T-helper 1 cell treated with Interleukin-12 subunit alpha and Interleukin-12 subunit beta and Interleukin-4 antibody, amounts not matched to agents 30 μg/mL and 1 μg/mL, for 36 hours (primary cell): ENCODE data around the gene HIGD2A.

Source experiments
- H3K27ac Mint-ChIP-seq: one replicate; pipeline ENCODE4 v1.8.0; 2021; ENCODE audit warnings: mild to moderate bottlenecking, mixed read lengths
- H3K27me3 Mint-ChIP-seq: one replicate; pipeline ENCODE4 v1.8.0; 2021; ENCODE audit warnings: low read depth, mixed read lengths
- H3K36me3 Mint-ChIP-seq: one replicate; pipeline ENCODE4 v1.8.0; 2021; ENCODE audit warnings: low read depth, mixed read lengths
- H3K4me1 Mint-ChIP-seq: one replicate; pipeline ENCODE4 v1.8.0; 2021; ENCODE audit warnings: low read depth, mixed read lengths
- H3K4me3 Mint-ChIP-seq: one replicate; pipeline ENCODE4 v1.8.0; 2021; ENCODE audit warnings: mild to moderate bottlenecking, moderate library complexity, mixed read lengths
- H3K9me3 Mint-ChIP-seq: one replicate; pipeline ENCODE4 v1.8.0; 2021; ENCODE audit warnings: mixed read lengths

The HIGD2A gene, protein sequence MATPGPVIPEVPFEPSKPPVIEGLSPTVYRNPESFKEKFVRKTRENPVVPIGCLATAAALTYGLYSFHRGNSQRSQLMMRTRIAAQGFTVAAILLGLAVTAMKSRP

DNA sequence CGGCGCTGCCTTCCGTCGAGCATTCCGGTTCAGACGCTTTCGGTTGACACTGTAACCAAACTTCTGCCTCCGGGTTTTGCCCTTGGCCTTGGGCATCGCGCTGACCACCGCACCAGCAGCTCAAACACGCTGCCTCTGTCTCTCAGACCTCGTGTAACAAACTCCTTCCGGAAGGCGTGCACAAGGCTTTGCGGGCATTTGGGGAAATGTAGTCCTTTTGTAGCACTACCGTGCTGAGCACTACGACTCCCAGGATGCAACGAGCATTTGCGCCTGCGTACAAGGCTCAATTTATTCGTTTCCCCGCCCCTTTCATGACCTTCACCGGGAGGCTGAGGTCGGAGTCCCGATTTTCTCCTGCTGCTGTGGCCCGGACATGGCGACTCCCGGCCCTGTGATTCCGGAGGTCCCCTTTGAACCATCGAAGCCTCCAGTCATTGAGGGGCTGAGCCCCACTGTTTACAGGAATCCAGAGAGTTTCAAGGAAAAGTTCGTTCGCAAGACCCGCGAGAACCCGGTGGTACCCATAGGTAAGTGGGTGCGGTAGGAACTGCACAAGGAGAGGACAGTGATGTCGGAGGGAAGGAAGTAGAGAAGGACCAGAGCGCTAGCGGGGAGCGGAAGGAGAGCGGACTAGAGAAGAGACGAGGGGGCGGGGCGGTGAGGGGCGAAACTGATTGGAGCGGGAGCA, at the start of gene HIGD2A, which contains the start of gene NOP16:
Gene HIGD2A (plus strand): TSS at position 308 of the 691 bp plus-strand sequence. CDS start 69 bp downstream, at position 377.
Gene NOP16 (minus strand): TSS at position 155 of the 691 bp plus-strand sequence. CDS start 59 bp downstream, at position 96.
- Mint-ChIP-seq H3K27me3 (no peaks in the 10 kb centered on the region), H3K9me3 (no peaks in the 10 kb centered on the region), H3K36me3 (peaks cover 33% of the 10 kb centered on the region), H3K4me1 (peaks cover 22% of the 10 kb centered on the region), H3K27ac (peak within 1 kb of the TSS; percentile 100), H3K4me3 (peak within 1 kb of the TSS; percentile 98)

DNA sequence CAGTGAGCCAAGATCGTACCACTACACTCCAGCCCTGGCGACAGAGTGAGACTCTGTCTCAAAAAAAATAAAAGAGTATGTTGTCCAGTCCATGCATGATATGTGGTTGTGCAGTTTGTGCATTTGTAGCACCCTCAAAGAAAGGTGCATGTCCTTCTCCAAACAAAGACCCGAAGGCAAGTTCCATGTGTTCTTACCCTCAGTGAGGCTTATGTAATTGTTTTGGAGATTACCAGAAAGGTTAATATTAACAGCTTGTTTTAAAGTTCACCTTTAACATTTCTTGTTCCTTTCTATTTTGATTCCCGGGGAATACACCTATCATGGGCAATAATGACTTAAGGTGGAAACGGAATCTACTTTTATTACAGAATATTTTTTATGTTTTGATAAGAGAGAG, 49.2 kb upstream of the HIGD2A start:
- H3K9me3 Mint-ChIP-seq = no peaks in the 10 kb centered on the region
- no peak overlapping the region for H3K27ac Mint-ChIP-seq
- no peak overlapping the region for H3K4me3 Mint-ChIP-seq
- no peaks in the 10 kb centered on the region for H3K4me1 Mint-ChIP-seq
- H3K36me3 Mint-ChIP-seq = peaks cover 25% of the 10 kb centered on the region
- H3K27me3 Mint-ChIP-seq = no peaks in the 10 kb centered on the region

DNA sequence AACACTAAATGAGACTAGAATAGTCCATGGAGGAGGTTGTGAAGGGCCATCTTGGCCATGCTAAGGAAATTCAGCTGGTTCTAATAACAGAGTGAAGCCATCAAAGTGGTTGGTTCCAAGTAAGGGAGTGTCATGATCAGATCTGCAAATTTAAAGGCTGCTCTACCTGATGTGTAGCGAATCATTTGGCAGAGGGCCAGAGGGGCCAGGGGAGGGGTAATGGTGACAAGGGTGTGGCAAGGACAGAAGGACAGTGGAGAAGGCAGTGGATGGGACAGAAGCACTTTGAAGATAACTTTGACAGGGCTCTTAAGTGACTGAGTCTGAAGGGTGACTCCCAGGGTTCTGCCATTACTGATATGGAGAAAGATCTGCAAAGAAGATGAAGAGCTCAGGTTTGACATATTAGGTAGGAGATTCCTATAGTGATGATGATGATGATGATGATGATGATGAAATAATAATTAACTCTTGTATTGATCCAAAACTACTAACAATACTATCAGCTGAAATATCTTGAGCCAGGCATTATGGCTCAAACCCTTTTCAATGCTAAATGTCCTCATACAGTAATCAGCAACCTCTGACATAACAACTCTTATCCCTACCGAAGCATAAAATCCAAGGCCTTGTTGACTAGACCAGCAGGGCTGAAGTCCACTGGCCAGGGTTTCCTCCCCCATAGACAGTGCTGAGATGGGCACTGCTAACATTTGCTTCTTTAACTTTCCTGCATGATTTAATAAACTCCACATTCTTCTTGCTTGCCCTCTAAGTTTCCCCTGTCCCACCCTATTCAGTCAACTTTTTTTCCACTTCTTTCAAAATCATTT, 47.0 kb upstream of the HIGD2A start:
- no peak overlapping the region for H3K4me3 Mint-ChIP-seq
- H3K36me3 Mint-ChIP-seq = peaks cover 27% of the 10 kb centered on the region
- H3K4me1 Mint-ChIP-seq = no peaks in the 10 kb centered on the region
- H3K27ac Mint-ChIP-seq = no peak overlapping the region
- no peaks in the 10 kb centered on the region for H3K9me3 Mint-ChIP-seq
- no peaks in the 10 kb centered on the region for H3K27me3 Mint-ChIP-seq

DNA sequence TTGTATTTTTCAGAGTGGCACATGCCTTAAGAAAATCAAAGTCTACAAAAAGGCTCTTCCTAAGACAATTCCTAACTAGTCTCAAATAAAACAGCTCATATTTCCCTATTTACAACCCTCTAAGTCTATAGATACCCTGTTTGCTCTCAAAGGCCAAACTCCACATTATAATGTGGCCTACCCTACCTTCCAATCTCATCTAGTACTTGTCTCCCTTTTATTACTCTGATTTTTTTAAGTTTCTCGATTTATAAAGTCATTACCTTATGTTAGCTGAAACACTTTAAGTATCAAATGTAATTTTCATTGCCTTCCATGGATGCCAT, 46.4 kb upstream of the HIGD2A start:
- Mint-ChIP-seq H3K4me1 (no peaks in the 10 kb centered on the region), H3K4me3 (no peak overlapping the region), H3K27ac (no peak overlapping the region), H3K36me3 (peaks cover 23% of the 10 kb centered on the region), H3K27me3 (no peaks in the 10 kb centered on the region), H3K9me3 (no peaks in the 10 kb centered on the region)

DNA sequence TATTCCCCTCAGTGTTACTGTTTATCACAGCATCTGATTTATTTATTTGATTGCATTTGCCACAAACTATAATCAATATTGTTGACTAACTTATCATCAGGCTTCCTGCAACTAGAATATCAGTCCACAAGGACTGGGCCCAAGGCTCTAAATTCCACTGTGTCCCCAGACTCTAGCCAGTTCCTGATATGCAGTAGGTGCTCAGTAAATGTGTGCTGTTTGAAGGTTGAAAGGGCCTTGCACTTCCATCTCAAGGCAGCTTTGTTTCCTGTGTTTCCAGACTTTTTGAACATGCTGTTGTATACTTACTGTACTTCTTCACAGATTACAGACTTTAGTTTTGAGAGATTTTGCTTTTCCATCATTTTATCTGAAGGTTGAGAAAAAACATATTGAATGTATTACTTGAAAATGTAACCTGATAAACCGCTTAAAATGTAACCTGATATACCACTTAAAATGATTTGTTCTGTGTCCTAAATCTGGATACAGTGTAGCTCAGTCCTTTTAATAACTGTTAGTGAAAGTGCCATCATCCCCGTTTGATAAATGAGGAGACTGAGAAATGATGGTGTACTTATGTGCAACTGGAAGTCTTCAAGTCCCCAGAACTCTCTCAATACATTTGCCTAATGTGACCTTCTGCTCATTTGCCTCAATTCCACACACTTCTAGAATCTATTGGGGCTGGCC, 45.6 kb upstream of the HIGD2A start:
- H3K36me3 Mint-ChIP-seq = peaks cover 24% of the 10 kb centered on the region
- no peak overlapping the region for H3K27ac Mint-ChIP-seq
- no peaks in the 10 kb centered on the region for H3K4me1 Mint-ChIP-seq
- no peaks in the 10 kb centered on the region for H3K27me3 Mint-ChIP-seq
- H3K4me3 Mint-ChIP-seq = no peak overlapping the region
- no peaks in the 10 kb centered on the region for H3K9me3 Mint-ChIP-seq

DNA sequence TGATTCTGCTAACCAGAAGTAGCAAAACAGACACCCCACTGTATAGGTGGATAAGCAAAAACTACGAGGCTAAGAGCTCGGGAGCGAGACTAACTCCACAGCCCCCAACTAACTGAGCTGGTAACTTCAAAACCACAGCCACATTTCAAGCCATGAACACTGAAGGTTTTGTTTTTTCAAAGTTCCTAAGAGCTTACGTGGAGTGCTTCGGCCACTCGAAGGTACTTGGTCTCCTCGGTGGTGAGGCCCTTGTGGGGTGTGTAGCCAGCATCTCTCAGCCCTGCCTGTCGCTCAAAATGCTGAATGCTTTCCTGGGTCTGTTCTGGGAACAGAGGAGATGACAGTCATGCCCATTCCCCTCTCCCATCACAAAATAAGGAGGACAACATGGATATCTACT, 38.1 kb upstream of the HIGD2A start:
- no peaks in the 10 kb centered on the region for H3K27me3 Mint-ChIP-seq
- H3K27ac Mint-ChIP-seq = no peak overlapping the region
- H3K36me3 Mint-ChIP-seq = peaks cover 59% of the 10 kb centered on the region

DNA sequence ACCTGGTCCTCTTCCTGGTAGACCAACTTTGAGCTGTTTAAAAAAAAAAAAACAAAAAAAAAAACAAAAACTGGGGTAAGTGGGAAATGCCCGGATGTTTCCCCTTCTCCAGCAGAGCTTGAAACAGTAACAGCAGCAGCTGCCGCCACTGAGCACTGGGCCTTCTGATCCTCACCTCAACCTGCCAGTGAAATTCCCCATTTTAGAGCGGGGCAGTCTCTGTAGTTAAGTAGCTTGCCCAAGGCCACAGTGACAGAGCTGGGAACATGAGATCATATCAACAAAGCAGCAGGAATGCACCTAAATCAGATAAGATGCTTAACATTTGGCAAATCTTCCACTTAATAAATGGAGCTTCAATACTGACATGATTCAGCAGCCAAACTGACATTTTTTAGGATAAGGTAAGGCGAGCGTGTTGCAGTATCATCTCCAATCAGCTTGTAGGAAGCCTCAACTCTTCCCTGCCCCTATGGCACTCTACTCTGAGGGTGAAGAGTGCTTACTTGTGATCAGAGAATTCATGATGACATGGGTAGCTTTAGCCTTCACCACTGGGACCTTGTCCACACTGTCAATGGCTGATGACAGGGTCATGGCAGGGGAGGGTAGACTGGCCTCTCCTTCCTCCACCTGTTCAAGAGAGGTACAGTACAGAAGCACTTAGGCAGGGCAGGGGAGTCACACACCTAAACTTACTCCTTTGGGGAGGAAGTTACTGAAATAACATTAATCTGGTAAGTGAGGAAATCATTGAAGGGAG, 36.3 kb upstream of the HIGD2A start:
- no peak overlapping the region for H3K4me3 Mint-ChIP-seq
- H3K27ac Mint-ChIP-seq = peak overlapping the region; percentile 1
- peaks cover 6% of the 10 kb centered on the region for H3K4me1 Mint-ChIP-seq
- peaks cover 50% of the 10 kb centered on the region for H3K36me3 Mint-ChIP-seq
- no peaks in the 10 kb centered on the region for H3K27me3 Mint-ChIP-seq
- no peaks in the 10 kb centered on the region for H3K9me3 Mint-ChIP-seq

More for the DNA sequence above, 38.1 kb upstream of the HIGD2A start:
- Mint-ChIP-seq H3K4me3 (no peak overlapping the region), H3K9me3 (no peaks in the 10 kb centered on the region), H3K4me1 (peaks cover 5% of the 10 kb centered on the region)

DNA sequence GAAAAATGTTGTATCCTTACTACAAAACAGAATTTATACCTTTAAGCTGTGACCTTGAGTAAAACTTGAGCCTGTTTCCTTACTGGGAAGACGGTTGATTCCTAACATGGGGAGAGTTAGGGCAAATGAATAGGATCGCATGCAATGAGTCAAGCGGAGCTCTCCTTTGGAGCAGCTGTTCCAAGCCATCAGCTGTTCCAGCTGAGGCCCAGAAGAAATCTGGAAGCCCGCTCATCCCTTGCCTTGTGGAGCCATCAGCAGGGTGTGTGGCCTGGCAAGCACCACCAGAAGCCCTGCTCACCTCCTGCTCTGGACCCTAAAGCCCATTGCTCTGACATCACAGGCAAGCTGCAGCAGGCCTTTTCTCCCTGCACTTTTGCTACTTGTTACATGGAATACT, 35.0 kb upstream of the HIGD2A start:
- H3K27me3 Mint-ChIP-seq = no peaks in the 10 kb centered on the region
- H3K36me3 Mint-ChIP-seq = peaks cover 50% of the 10 kb centered on the region
- no peak overlapping the region for H3K27ac Mint-ChIP-seq
- no peak overlapping the region for H3K4me3 Mint-ChIP-seq
- no peaks in the 10 kb centered on the region for H3K9me3 Mint-ChIP-seq
- H3K4me1 Mint-ChIP-seq = peaks cover 15% of the 10 kb centered on the region

DNA sequence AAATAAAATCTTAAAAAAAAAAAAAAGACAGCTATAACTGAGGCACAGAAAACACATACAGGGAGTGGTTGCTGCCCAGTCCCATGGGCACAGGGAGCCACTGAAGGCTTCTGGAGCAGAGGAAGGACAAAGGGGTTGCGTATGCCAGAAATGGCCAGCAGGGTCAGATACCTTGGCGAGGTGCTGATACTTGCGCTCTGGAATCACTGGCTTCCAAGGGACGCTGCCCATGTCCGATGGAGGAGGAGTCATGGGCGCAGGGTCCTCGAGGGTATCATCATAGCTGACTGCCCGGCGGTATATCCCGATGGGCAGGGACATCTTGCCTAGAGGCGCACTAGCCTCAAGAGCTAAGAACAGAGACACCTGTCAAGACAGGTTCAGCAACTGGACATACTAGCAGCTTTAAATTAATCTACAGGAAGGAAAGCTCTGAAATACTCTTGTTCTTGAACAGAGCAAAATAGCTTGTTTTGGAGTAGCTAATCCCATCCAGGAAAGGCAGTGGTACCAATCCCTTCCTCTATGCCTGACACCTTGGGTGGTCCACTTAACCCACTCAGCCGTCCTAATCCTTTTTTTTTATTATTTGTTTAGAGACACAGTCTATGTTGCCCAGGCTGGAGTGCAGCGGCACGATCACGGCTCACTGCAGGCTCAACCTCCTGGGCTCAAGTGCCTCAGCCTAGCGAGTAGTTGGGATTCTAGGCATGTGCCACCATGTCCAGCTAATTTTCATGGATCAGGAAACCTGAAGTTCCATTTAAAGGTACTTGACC, 33.0 kb upstream of the HIGD2A start:
- no peak overlapping the region for H3K27ac Mint-ChIP-seq
- peaks cover 21% of the 10 kb centered on the region for H3K4me1 Mint-ChIP-seq
- H3K4me3 Mint-ChIP-seq = no peak overlapping the region
- H3K27me3 Mint-ChIP-seq = no peaks in the 10 kb centered on the region
- peaks cover 36% of the 10 kb centered on the region for H3K36me3 Mint-ChIP-seq
- no peaks in the 10 kb centered on the region for H3K9me3 Mint-ChIP-seq

DNA sequence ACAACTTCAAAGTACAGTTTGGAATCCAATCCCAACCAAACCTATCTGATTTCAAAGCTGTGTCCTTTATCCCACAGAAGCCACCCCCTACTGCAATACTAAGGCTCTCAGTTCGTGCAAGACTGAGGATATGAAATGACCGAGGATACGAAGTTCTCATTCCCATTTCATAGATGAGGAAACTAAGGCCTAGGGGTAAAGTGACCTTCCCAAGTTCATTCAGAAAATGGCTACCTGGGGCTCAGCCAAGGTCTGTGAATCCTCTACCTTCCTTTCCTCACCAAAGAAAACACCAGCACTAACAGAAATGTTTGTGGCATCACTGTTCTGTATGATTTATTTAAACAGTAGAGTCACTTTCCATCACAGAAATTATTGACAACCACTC, 32.4 kb upstream of the HIGD2A start:
- no peak overlapping the region for H3K27ac Mint-ChIP-seq
- no peaks in the 10 kb centered on the region for H3K9me3 Mint-ChIP-seq
- no peaks in the 10 kb centered on the region for H3K27me3 Mint-ChIP-seq
- H3K4me3 Mint-ChIP-seq = no peak overlapping the region
- H3K36me3 Mint-ChIP-seq = peaks cover 33% of the 10 kb centered on the region
- peaks cover 21% of the 10 kb centered on the region for H3K4me1 Mint-ChIP-seq

DNA sequence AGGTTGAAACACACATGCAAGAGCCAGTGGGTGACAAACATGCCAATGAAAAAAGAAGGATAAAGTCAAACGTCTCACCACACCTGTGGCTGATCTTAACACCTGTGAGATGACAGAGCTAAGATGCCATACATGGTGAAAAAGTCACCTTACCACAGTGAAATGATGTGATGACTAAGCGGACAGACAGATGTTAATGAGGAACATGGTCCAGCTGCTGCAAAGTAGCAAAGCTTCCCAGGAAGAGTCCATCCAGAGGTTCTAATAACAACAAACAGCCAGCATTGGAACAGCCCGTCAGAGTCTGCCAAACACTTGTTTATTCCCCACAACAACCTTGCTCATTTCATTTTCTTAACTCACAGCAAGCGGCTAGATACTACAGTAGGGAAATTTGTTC, 28.9 kb upstream of the HIGD2A start:
- H3K36me3 Mint-ChIP-seq = peaks cover 17% of the 10 kb centered on the region
- H3K4me3 Mint-ChIP-seq = peak overlapping the region; percentile 73
- H3K9me3 Mint-ChIP-seq = no peaks in the 10 kb centered on the region
- peaks cover 28% of the 10 kb centered on the region for H3K4me1 Mint-ChIP-seq
- H3K27ac Mint-ChIP-seq = peak overlapping the region; percentile 76
- H3K27me3 Mint-ChIP-seq = no peaks in the 10 kb centered on the region

DNA sequence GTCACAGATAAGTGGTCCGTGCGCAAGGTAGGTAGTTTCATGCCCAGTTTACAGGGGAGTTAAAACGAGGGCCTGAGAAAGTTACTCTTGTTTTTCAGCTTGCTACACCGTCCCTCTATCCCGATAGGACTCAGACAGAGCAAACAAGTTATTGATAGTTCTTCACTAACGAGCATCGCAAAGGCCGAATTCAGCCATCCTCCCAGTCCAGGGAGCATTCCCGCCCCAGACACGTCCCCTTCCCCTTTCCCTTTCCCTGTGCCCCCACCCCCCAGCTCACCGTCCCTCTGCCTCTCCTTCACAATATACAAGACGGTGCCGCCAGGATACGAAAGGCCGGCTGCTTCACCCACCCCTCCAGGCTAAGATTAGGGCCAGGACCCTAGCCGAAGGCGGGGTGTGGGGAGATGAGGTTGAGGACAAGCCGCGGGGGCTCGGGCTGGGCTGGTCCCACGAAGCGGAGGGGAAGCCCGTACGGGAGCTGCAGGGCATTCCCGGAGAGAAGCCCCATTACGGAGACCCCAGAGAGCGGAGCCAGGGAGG, 27.6 kb upstream of the HIGD2A start:
- peaks cover 31% of the 10 kb centered on the region for H3K4me1 Mint-ChIP-seq
- peaks cover 14% of the 10 kb centered on the region for H3K36me3 Mint-ChIP-seq
- H3K9me3 Mint-ChIP-seq = no peaks in the 10 kb centered on the region
- H3K27ac Mint-ChIP-seq = peak overlapping the region; percentile 96
- peak overlapping the region; percentile 98 for H3K4me3 Mint-ChIP-seq
- H3K27me3 Mint-ChIP-seq = no peaks in the 10 kb centered on the region
